GM12878 (cell line): ENCODE data around the gene MSI2. TPM values are rescaled to one million over a fixed set of nuclear protein-coding genes. Genes with fewer than 3 reads are reported as not detected.

ENCODE experiments used
- ATAC-seq: fragments of 200-7000 bp; cut with Tn5 transposase; 3 replicates; pipeline ENCODE4 v1.9.1; 2020; ENCODE audit warnings: mild to moderate bottlenecking, moderate library complexity
- BruUV-seq: library from RNA; stranded (reverse); fragments of 400-500 nt; replicated peaks from 2 replicates; lab custom pipeline; 2021; lab: Mats Ljungman, UMichigan
- CTCF ChIA-PET: fragments of 300-600 bp; sonication (Branson Sonifier 250); formaldehyde crosslinking; extraction: SDS; loops from one replicate; lab custom pipeline; 2021; ENCODE audit warnings: inconsistent platforms; lab: Yijun Ruan, JAX
- POLR2A ChIA-PET: fragments of 350-600 bp; formaldehyde crosslinking; extraction: SDS; loops from one replicate; lab custom pipeline; 2021; ENCODE audit warnings: inconsistent platforms; lab: Charles Lee
- RAD21 ChIA-PET: fragments of 300-600 bp; sonication (Branson Sonifier 250); formaldehyde crosslinking; loops from one replicate; lab custom pipeline; 2023; ENCODE audit warnings: antibody characterized with exemption; ENCODE audit not compliant: unreplicated experiment; lab: Charles Lee
- SMC1A ChIA-PET: fragments of 300-600 bp; sonication (Branson Sonifier 250); formaldehyde crosslinking; loops from one replicate; lab custom pipeline; 2023; ENCODE audit not compliant: unreplicated experiment, uncharacterized antibody; lab: Charles Lee
- DNase-seq: peaks from one replicate; pipeline ENCODE4 v3.0.0-alpha.2; 2011; ENCODE audit warnings: low read depth, low spot score
- FAIRE-seq: peaks from 3 replicates; lab custom pipeline; 2011; peaks lifted over from hg19 to GRCh38; lab: Jason Lieb, UNC
- H2AFZ ChIP-seq: 2 replicates; pipeline ENCODE4 v1.6.0; 2011; ENCODE audit warnings: low read depth, low read length, control low read depth; ENCODE audit not compliant: control insufficient read depth
- H3K27ac ChIP-seq: 2 replicates; pipeline ENCODE4 v1.5.1; 2011; ENCODE audit warnings: control low read depth; ENCODE audit not compliant: control insufficient read depth, insufficient read depth
- H3K27me3 ChIP-seq, 2 experiments: replicated peaks in 1 of 2; 2 replicates each; pipeline versions ENCODE4 v1.6.0 to v1.6.1; 2011; ENCODE audit warnings: low read length in 1 of 2; ENCODE audit not compliant: control insufficient read depth in 2 of 2, insufficient read depth in 2 of 2
- H3K36me3 ChIP-seq, 2 experiments: 2 replicates each; pipeline ENCODE4 v1.5.1; 2011; ENCODE audit warnings: low read length in 1 of 2; ENCODE audit not compliant: control insufficient read depth in 2 of 2, insufficient read depth in 2 of 2
- H3K4me1 ChIP-seq: 2 replicates; pipeline ENCODE4 v1.6.1; 2011; ENCODE audit warnings: mild to moderate bottlenecking, low read length, moderate library complexity, mixed read lengths; ENCODE audit not compliant: control insufficient read depth, insufficient read depth
- H3K4me2 ChIP-seq: 2 replicates; pipeline ENCODE4 v1.6.0; 2011; ENCODE audit warnings: control low read depth; ENCODE audit not compliant: control insufficient read depth, insufficient read depth
- H3K4me3 ChIP-seq: fragments of 200-600 bp; sonication (generic); 2 replicates; pipeline ENCODE4 v1.5.1; 2016
- H3K79me2 ChIP-seq: 2 replicates; pipeline ENCODE4 v1.6.0; 2011; ENCODE audit warnings: low read length; ENCODE audit not compliant: control insufficient read depth, insufficient read depth
- H3K9ac ChIP-seq: 2 replicates; pipeline ENCODE4 v1.8.0; 2011; ENCODE audit warnings: low read length, control low read depth, mixed read lengths; ENCODE audit not compliant: control insufficient read depth, insufficient read depth
- H3K9me3 ChIP-seq: replicated peaks from 3 replicates; pipeline ENCODE4 v1.5.1; 2011; ENCODE audit warnings: mild to moderate bottlenecking, low read length; ENCODE audit not compliant: control insufficient read depth, insufficient read depth
- H4K20me1 ChIP-seq: 2 replicates; pipeline ENCODE4 v1.6.0; 2011; ENCODE audit not compliant: control insufficient read depth, insufficient read depth
- CHD2 ChIP-seq: IDR thresholded peaks from 2 replicates; pipeline ENCODE4 v1.6.1; 2011; ENCODE audit warnings: low read depth, low read length, improper control_type of control experiment, borderline replicate concordance
- ETV6 ChIP-seq, 2 experiments: fragments of 450-650 bp in 1 of 2; IDR thresholded peaks in 1 of 2; conservative IDR thresholded peaks in 1 of 2; 2 replicates each; pipeline ENCODE4 v1.6.1; 2014; ENCODE audit warnings: antibody characterized with exemption in 1 of 2, borderline replicate concordance in 1 of 2, low read depth in 1 of 2, mild to moderate bottlenecking in 1 of 2, moderate library complexity in 1 of 2
- EZH2 ChIP-seq: IDR thresholded peaks from 2 replicates; pipeline ENCODE4 v1.6.1; 2012; ENCODE audit warnings: low read depth, mild to moderate bottlenecking, control low read depth, inconsistent platforms, low read length, borderline replicate concordance; ENCODE audit not compliant: control insufficient read depth
- FOXK2 ChIP-seq: fragments of 450-650 bp; IDR thresholded peaks from 2 replicates; pipeline ENCODE4 v1.6.1; 2017; ENCODE audit warnings: mild to moderate bottlenecking, moderate library complexity
- NFYA ChIP-seq: IDR thresholded peaks from 2 replicates; pipeline ENCODE4 v1.6.1; 2011; ENCODE audit warnings: low read depth, mild to moderate bottlenecking, low read length, improper control_type of control experiment, borderline replicate concordance
- NFYB ChIP-seq: IDR thresholded peaks from 2 replicates; pipeline ENCODE4 v1.6.1; 2011; ENCODE audit warnings: low read depth, mild to moderate bottlenecking, low read length, improper control_type of control experiment, moderate library complexity; ENCODE audit not compliant: insufficient read depth
- PKNOX1 ChIP-seq: fragments of 450-650 bp; IDR thresholded peaks from 2 replicates; pipeline ENCODE4 v1.6.1; 2016; ENCODE audit warnings: mild to moderate bottlenecking
- RAD51 ChIP-seq: fragments of 450-650 bp; IDR thresholded peaks from 2 replicates; pipeline ENCODE4 v1.6.1; 2016; ENCODE audit warnings: moderate library complexity, mild to moderate bottlenecking, inconsistent platforms
- RUNX3 ChIP-seq: IDR thresholded peaks from 2 replicates; pipeline ENCODE4 v1.6.1; 2012; ENCODE audit warnings: low read length, inconsistent platforms
- STAT3 ChIP-seq: IDR thresholded peaks from 2 replicates; pipeline ENCODE4 v1.6.1; 2011; ENCODE audit warnings: low read depth, low read length, improper control_type of control experiment
- TARDBP ChIP-seq: IDR thresholded peaks from 2 replicates; pipeline ENCODE4 v1.6.1; 2016; ENCODE audit warnings: borderline replicate concordance
- USF2 ChIP-seq: IDR thresholded peaks from 2 replicates; pipeline ENCODE4 v1.6.1; 2011; ENCODE audit warnings: low read depth, low read length, improper control_type of control experiment, borderline replicate concordance
- YBX1 ChIP-seq: fragments of 450-650 bp; IDR thresholded peaks from 2 replicates; pipeline ENCODE4 v1.6.1; 2016; ENCODE audit warnings: antibody characterized with exemption
- WGBS: methylation state at CpG from one replicate; pipeline ENCODE4 v1.1.6; 2016; ENCODE audit warnings: low lambda C conversion rate; ENCODE audit not compliant: insufficient replicate concordance, insufficient coverage; ENCODE audit errors: missing lambda C conversion rate; 5-methylcytosine and 5-hydroxymethylcytosine counted together
- in situ Hi-C: fragments of 300-500 bp; cut with MboI; formaldehyde crosslinking; loops from 9 replicates; pipeline ENCODE4 v1.14.3; 2018; ENCODE audit warnings: mixed read lengths
- intact Hi-C: fragments of 100-400 bp; cut with micrococcal nuclease; formaldehyde crosslinking; loops from one replicate; pipeline ENCODE4 v1.14.2; 2022; ENCODE audit not compliant: unreplicated experiment
- polyA plus RNA-seq, 11 experiments: library from polyadenylated mRNA; depleted of rRNA in 4 of 11; unstranded in 6 of 11; stranded (reverse) in 5 of 11; fragments of >200 nt; fragmentation: Nextera tagmentation in 4 of 11; fragmentation: Illumina TruSeq in 1 of 11; extraction: Ambion mirVana in 4 of 11; extraction: Trizol in 1 of 11; gene quantifications; 1 replicate in 1 of 11; 2 replicates in 10 of 11; pipeline versions ENCODE4 v1.2.1 to v1.2.3, GENCODE V29; 2011 to 2016; ENCODE audit warnings: inconsistent platforms in 2 of 11, missing spikeins in 2 of 11, low read depth in 1 of 11
- total RNA-seq, 4 experiments: library from RNA; depleted of rRNA in 3 of 4; stranded (reverse); fragments of >200 nt in 3 of 4; fragmentation: Illumina TruSeq in 1 of 4; extraction: Trizol in 1 of 4; gene quantifications; 2 replicates each; pipeline versions ENCODE4 v1.2.1 to v1.2.3, GENCODE V29; 2013 to 2021

MSI2 gene
- total and polyA plus RNA-seq, 10 of the 15 experiments (the other 5 are each of a cell fraction or from before 2014, with no cell fraction given) = 6.1 to 76.1 (median 42.0) TPM

GRCh38 chr17:57417956-57418355 lies 161.6 kb downstream of the MSI2 start:
- no peak overlapping the region for H3K9ac ChIP-seq
- H3K79me2 ChIP-seq = peaks cover 5% of the 10 kb centered on the region
- POLR2A ChIA-PET = interaction anchor here (0.8 to 1.0 kb wide), 2 partner anchors 18 to 23 kb away, joined by 3 read pairs; no protein-coding TSS in a partner anchor
- H2AFZ ChIP-seq = no peak overlapping the region
- RAD21 ChIA-PET = interaction anchor here (1.2 to 3.5 kb wide), 6 partner anchors 9 to 61 kb away, joined by 3 to 14 read pairs (median 6); no protein-coding TSS in a partner anchor
- no peak overlapping the region; the same call in 1 of the 2 replicates for H3K4me2 ChIP-seq
- SMC1A ChIA-PET = interaction anchor here (0.7 to 2.6 kb wide), 11 partner anchors 9 to 160 kb away, joined by 3 to 9 read pairs (median 4); no protein-coding TSS in a partner anchor
- H3K4me1 ChIP-seq = peaks cover 37% of the 10 kb centered on the region
- FAIRE-seq (no peak), DNase-seq (no peak), ATAC-seq (no peak)
- intact Hi-C loops (no loop called here), in situ Hi-C loops (no loop called here)
- CTCF ChIA-PET = interaction anchor here (1.1 to 2.5 kb wide), 4 partner anchors 9 to 175 kb away, joined by 4 to 9 read pairs (median 6); no protein-coding TSS in a partner anchor
- H3K36me3 ChIP-seq = peaks cover 2% of the 10 kb centered on the region in 2 experiments; a peak in 2 of 4 replicates
- TF ChIP-seq NFYA (no peak), FOXK2 (no peak)
- no peaks in the 10 kb centered on the region for H3K27me3 ChIP-seq
- H3K9me3 ChIP-seq = peaks cover 4% of the 10 kb centered on the region; the same call in 2 of the 3 replicates
- no peak overlapping the region for H3K4me3 ChIP-seq
- BruUV-seq = no TSS peak
- 70% methylated on average over 7 of the region's 7 CpGs for WGBS
- no peaks in the 10 kb centered on the region for H4K20me1 ChIP-seq
- peak overlapping the region; percentile 35; the same call in 1 of the 2 replicates for H3K27ac ChIP-seq

GRCh38 chr17:57418463-57419246 lies 162.3 kb downstream of the MSI2 start:
- Histone ChIP-seq H3K27me3 (no peaks in the 10 kb centered on the region), H2AFZ (no peak overlapping the region), H3K9ac (no peak overlapping the region), H3K9me3 (peaks cover 4% of the 10 kb centered on the region; the same call in 2 of the 3 replicates), H3K79me2 (peaks cover 9% of the 10 kb centered on the region), H3K36me3 (peaks cover 2% of the 10 kb centered on the region in 2 experiments; a peak in 2 of 4 replicates), H4K20me1 (no peaks in the 10 kb centered on the region), H3K4me2 (no peak overlapping the region; the same call in 1 of the 2 replicates), H3K4me1 (peaks cover 44% of the 10 kb centered on the region), H3K27ac (peak overlapping the region; percentile 35), H3K4me3 (no peak overlapping the region)
- BruUV-seq = no TSS peak
- CTCF ChIA-PET = interaction anchor here (1.0 to 2.5 kb wide), 7 partner anchors 10 to 187 kb away, joined by 3 to 9 read pairs (median 4); no protein-coding TSS in a partner anchor
- no peak for FAIRE-seq
- in situ Hi-C loops = no loop called here
- intact Hi-C loops = no loop called here
- POLR2A ChIA-PET = interaction anchor here (0.5 to 1.0 kb wide), 5 partner anchors 18 to 986 kb away, joined by 3 to 4 read pairs (median 3); no protein-coding TSS in a partner anchor
- RAD21 ChIA-PET = interaction anchor here (0.9 to 3.5 kb wide), 8 partner anchors 10 to 176 kb away, joined by 3 to 14 read pairs (median 4); no protein-coding TSS in a partner anchor
- WGBS = 41% methylated on average over 7 of the region's 7 CpGs
- SMC1A ChIA-PET = interaction anchor here (0.6 to 2.6 kb wide), 16 partner anchors 9 to 224 kb away, joined by 3 to 9 read pairs (median 4); no protein-coding TSS in a partner anchor
- ATAC-seq = peak; percentile 16
- DNase-seq = no peak
- TF ChIP-seq CHD2 (no peak), RAD51 (peak; percentile 86), RUNX3 (peak; percentile 74), ETV6 (conservative IDR thresholded peaks at IDR 0.05 in 1 of 2, IDR thresholded peaks at IDR 0.05 in 1 of 2; ENCODE audit: borderline replicate concordance in 1 of 2, low read depth in 1 of 2) (no peak), TARDBP (no peak), PKNOX1 (peak; percentile 50), NFYB (no peak), EZH2 (no peak), USF2 (no peak; the same call in 1 of the 2 replicates), YBX1 (no peak), STAT3 (no peak)
